HG02798 (cell line): ENCODE measurements around the gene ZNF865.
A peak's percentile ranks its signal among the peaks of the same experiment; 100 is the strongest.

Experiments used
- ATAC-seq: cut with Tn5 transposase; IDR thresholded peaks from one replicate; pipeline ENCODE4 v1.9.1; 2021; ENCODE audit warnings: mild to moderate bottlenecking; ENCODE audit not compliant: unreplicated experiment, poor library complexity

Gene ZNF865

GRCh38 chr19:55585658-55586339 is 19.6 kb upstream of the ZNF865 start:
- no peak for ATAC-seq

GRCh38 chr19:55586976-55587668 is 18.3 kb upstream of the ZNF865 start:
- peak; percentile 93 for ATAC-seq

GRCh38 chr19:55588738-55589137 is 16.7 kb upstream of the ZNF865 start:
- ATAC-seq = no peak

GRCh38 chr19:55590109-55590508 is 15.3 kb upstream of the ZNF865 start:
- ATAC-seq = no peak

GRCh38 chr19:55590617-55591016 is 14.8 kb upstream of the ZNF865 start:
- ATAC-seq = no peak

GRCh38 chr19:55591555-55591954 is 13.9 kb upstream of the ZNF865 start:
- ATAC-seq = no peak

GRCh38 chr19:55592391-55593090 is 12.9 kb upstream of the ZNF865 start:
- no peak for ATAC-seq

GRCh38 chr19:55593096-55593772 is 12.2 kb upstream of the ZNF865 start:
- ATAC-seq = no peak

- no peak for ATAC-seq
Observed at GRCh38 chr19:55594996-55595545, 10.4 kb upstream of the ZNF865 start.

GRCh38 chr19:55596304-55596703 is 9.1 kb upstream of the ZNF865 start:
- ATAC-seq = no peak

- ATAC-seq = no peak
Observed at GRCh38 chr19:55597501-55597921, 7.9 kb upstream of the ZNF865 start.

- ATAC-seq = no peak
Observed at GRCh38 chr19:55598034-55598433, 7.4 kb upstream of the ZNF865 start.

GRCh38 chr19:55598719-55599467 is 6.6 kb upstream of the ZNF865 start:
- ATAC-seq = peak; percentile 49

- ATAC-seq = peak; percentile 61
Observed at GRCh38 chr19:55599468-55599841, 6.0 kb upstream of the ZNF865 start, which contains the start of gene FIZ1. Gene FIZ1, minus strand, starts transcription at chr19:55599517. Its CDS starts 1,652 bp downstream, at chr19:55597865.

- ATAC-seq = peak; percentile 60
Observed at GRCh38 chr19:55599842-55600661, 5.4 kb upstream of the ZNF865 start, which contains the start of gene ZNF524. Gene ZNF524, plus strand, starts transcription at chr19:55600288. Its CDS starts 1,825 bp downstream, at chr19:55602113.

GRCh38 chr19:55600662-55601028 is 4.8 kb upstream of the ZNF865 start:
- no peak for ATAC-seq

GRCh38 chr19:55601084-55601483 is 4.4 kb upstream of the ZNF865 start:
- ATAC-seq = no peak

GRCh38 chr19:55602104-55603001 is 3.1 kb upstream of the ZNF865 start:
- no peak for ATAC-seq
